ENCODE measurements around the gene MUSTN1. TPM values are rescaled to one million over a fixed set of nuclear protein-coding genes. Genes with fewer than 3 reads are reported as not detected.

MUSTN1 gene
- total RNA-seq, 1 donor from 2014 or later = 15.9 TPM

GRCh38 chr3:52790741-52791140 lies 44.1 kb downstream of the MUSTN1 start:
- intact Hi-C loops (cut with DNase I) = no loop called here
- no peak for DNase-seq (ENCODE audit: low spot score)

DNA sequence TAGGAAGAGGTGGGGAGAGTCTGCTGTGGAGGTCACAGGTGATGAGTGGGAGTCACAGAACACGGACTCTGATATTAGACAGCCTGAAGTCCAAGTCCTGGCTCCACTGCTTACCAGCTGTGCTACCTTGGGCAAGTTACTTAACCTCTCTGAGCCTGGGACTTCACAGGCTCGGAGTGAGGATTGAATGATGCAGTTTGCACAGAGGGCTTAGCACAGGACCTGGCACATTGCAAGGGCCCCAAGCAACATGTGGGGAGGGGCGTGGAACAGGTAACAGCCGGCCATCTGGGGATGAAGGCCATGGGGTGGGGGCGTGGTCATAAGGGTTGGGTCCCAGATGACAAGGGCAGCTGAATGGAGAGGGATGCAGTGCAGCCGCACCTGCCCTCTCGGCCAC lies 44.5 kb downstream of the MUSTN1 start:
- intact Hi-C loops (cut with DNase I) = no loop called here

DNA sequence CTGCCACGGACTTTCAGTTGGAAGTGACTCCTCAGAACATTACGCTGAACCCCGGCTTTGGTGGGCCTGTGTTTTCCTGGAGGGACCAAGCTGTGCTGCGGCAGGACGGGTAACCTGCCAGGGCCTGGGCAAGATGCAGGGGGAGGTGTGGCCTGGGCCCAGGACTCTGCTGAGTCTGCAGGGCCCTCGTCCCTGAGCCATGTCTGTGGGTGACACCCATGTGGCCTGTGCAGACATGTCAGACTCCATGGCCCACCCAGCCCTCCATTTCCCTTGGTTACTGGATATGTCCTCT lies 45.1 kb downstream of the MUSTN1 start:
- intact Hi-C loops (cut with DNase I) = no loop called here
- DNase-seq (ENCODE audit: low spot score) = no peak

More for the DNA sequence above, 44.5 kb downstream of the MUSTN1 start:
- DNase-seq (ENCODE audit: low spot score) = no peak

GRCh38 chr3:52788890-52789745 lies 45.7 kb downstream of the MUSTN1 start:
- intact Hi-C loops (cut with DNase I) = no loop called here
- DNase-seq (ENCODE audit: low spot score) = no peak

- no peak for DNase-seq (ENCODE audit: low spot score)
- intact Hi-C loops (cut with DNase I) = no loop called here
Observed at GRCh38 chr3:52787672-52788625, 46.9 kb downstream of the MUSTN1 start.

DNA sequence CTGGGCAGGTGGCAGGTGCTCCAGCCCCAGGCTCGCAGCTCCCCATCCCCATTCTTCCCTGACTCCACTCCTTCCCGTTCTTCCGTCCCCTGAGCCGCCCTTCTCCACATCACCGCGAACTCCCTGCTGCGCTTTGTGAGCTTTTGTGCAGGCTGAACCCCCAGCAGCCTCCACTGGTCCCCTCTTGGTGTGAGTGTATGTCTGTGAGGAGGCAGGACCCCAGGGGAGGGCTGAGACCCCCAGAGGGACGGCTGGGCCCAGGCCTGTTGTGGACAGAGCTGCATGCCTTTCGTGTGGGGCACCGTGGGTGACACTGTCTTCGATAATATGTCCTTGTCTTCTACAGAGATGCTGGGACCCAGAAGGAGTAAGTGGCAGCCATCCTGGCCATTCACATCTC lies 47.6 kb downstream of the MUSTN1 start:
- intact Hi-C loops (cut with DNase I) = no loop called here
- no peak for DNase-seq (ENCODE audit: low spot score)

- intact Hi-C loops (cut with DNase I) = no loop called here
- no peak for DNase-seq (ENCODE audit: low spot score)
Observed at GRCh38 chr3:52786330-52787215, 48.2 kb downstream of the MUSTN1 start.

DNA sequence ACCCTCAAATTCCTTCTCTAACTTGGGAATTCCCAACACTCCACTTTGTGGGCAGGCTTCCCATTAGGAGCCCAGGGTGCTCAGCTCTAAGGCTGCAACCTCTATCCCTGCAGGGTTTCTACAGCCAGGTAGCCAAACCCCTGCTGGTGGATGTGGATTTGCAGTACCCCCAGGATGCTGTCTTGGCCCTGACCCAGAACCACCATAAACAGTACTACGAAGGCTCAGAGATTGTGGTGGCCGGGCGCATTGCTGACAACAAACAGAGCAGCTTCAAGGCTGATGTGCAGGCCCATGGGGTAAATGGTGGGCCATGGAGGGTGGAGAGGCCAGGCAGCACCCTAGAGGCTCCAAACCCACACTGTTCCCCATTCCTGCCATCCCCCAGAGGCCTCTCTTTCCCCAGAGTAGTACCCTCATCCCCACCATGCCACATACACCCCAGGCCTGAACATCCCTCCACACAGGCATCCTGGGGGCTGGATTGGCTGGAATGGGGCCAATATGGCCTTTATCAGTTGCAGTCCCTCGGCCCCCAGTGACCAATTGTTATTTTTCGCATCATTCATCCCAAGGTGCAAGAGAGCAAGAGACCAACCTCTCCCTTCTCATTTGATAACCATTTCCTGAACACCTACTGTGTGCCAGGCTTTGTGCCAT lies 49.8 kb downstream of the MUSTN1 start:
- intact Hi-C loops (cut with DNase I) = no loop called here
- DNase-seq (ENCODE audit: low spot score) = peak; percentile 64

DNA sequence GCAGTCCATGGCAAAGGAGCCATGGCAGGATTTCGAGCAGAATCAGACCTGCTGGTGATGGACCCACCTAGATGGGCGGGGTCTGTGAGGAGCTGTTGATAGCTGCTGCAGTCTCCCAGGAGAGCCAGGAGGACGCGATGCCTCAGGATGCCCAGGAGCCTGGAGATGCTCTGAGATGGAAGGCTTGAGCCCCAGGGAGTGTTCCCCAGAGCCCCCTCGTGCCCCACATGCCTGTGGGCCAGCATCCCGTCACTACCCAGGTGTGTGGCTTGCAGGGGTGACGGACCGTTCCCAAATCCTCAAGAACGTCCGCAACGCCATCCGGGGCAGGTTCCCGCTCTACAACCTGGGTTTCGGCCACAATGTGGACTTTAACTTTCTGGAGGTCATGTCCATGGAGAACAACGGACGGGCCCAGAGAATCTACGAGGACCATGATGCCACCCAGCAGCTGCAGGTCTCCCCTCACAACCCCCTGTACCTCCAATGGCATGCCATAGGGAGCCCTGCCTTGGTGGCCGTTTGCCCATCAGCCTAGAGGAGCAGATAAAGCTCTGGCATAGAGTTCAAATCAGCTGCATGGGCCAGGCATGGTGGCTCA lies 50.7 kb downstream of the MUSTN1 start:
- peak; percentile 63 for DNase-seq (ENCODE audit: low spot score)
- intact Hi-C loops (cut with DNase I) = no loop called here

GRCh38 chr3:52783211-52783555 lies 51.6 kb downstream of the MUSTN1 start:
- intact Hi-C loops (cut with DNase I) = no loop called here
- DNase-seq (ENCODE audit: low spot score) = peak; percentile 61

Small RNAs within 50 kb of the gene (microRNA-seq; reads per million reads assigned to microRNA genes)
- gene MIR8064 = not detected

Other genes starting within 250 kb of the MUSTN1 start
- 50.2 TPM for gene PBRM1, start 149.1 kb downstream of the MUSTN1 start, total RNA-seq
- 29.1 TPM for gene GNL3, start 149.0 kb downstream of the MUSTN1 start, total RNA-seq
- 29.1 TPM for gene GLT8D1, start 129.2 kb downstream of the MUSTN1 start, total RNA-seq
- 79.4 TPM for gene SPCS1, start 128.9 kb downstream of the MUSTN1 start, total RNA-seq
- gene NEK4, start 64.1 kb downstream of the MUSTN1 start, total RNA-seq = 17.1 TPM
- gene ITIH1, start 57.4 kb downstream of the MUSTN1 start, total RNA-seq = 0.35 TPM
- gene ITIH3, start 40.2 kb downstream of the MUSTN1 start, total RNA-seq = 0.78 TPM
- 3.2 TPM for gene ITIH4, start 4.3 kb downstream of the MUSTN1 start, total RNA-seq
- gene STIMATE, start 62.5 kb upstream of the MUSTN1 start, total RNA-seq = 11.2 TPM
- 14.7 TPM for gene SFMBT1, start 211.1 kb upstream of the MUSTN1 start, total RNA-seq